Hepatocyte (in vitro differentiated cells): Measurements from ENCODE around the gene PDHX. TPM values are rescaled to one million over a fixed set of nuclear protein-coding genes. Genes with fewer than 3 reads are reported as not detected.

Experiments
- DNase-seq: peaks from one replicate; pipeline ENCODE4 v3.0.0-alpha.2; 2016; ENCODE audit warnings: low spot score
- H2AFZ ChIP-seq: fragments of 200-600 bp; sonication (generic); 2 replicates; pipeline ENCODE4 v1.6.0; 2016; ENCODE audit warnings: antibody characterized with exemption, mild to moderate bottlenecking
- H3K27ac ChIP-seq: fragments of 200-600 bp; sonication (generic); 2 replicates; pipeline ENCODE4 v1.5.1; 2016; ENCODE audit warnings: mild to moderate bottlenecking
- H3K27me3 ChIP-seq: fragments of 200-600 bp; sonication (generic); 2 replicates; pipeline ENCODE4 v1.6.1; 2016
- H3K36me3 ChIP-seq: fragments of 200-600 bp; sonication (generic); replicated peaks from 2 replicates; pipeline ENCODE4 v1.5.1; 2016; ENCODE audit warnings: low read depth; ENCODE audit not compliant: insufficient read depth
- H3K4me1 ChIP-seq: fragments of 200-600 bp; sonication (generic); 2 replicates; pipeline ENCODE4 v1.5.1; 2016; ENCODE audit warnings: mild to moderate bottlenecking, moderate library complexity; ENCODE audit not compliant: insufficient read depth
- H3K4me2 ChIP-seq: fragments of 200-600 bp; sonication (generic); 2 replicates; pipeline ENCODE4 v1.6.0; 2016
- H3K4me3 ChIP-seq: fragments of 200-600 bp; sonication (generic); 2 replicates; pipeline ENCODE4 v1.5.1; 2016; ENCODE audit warnings: mild to moderate bottlenecking
- H3K79me2 ChIP-seq: fragments of 200-600 bp; sonication (generic); 2 replicates; pipeline ENCODE4 v1.6.0; 2017; ENCODE audit warnings: mild to moderate bottlenecking
- H3K9me2 ChIP-seq: fragments of 200-600 bp; sonication (generic); replicated peaks from 2 replicates; pipeline ENCODE4 v1.6.0; 2017; ENCODE audit warnings: mild to moderate bottlenecking; ENCODE audit not compliant: insufficient read depth
- H3K9me3 ChIP-seq: fragments of 200-600 bp; sonication (generic); 2 replicates; pipeline ENCODE4 v1.5.1; 2016; ENCODE audit warnings: low read depth, mild to moderate bottlenecking
- H4K20me1 ChIP-seq: fragments of 200-600 bp; sonication (generic); 2 replicates; pipeline ENCODE4 v1.6.0; 2016; ENCODE audit warnings: mild to moderate bottlenecking; ENCODE audit not compliant: insufficient read depth, poor library complexity, severe bottlenecking
- CTCF ChIP-seq: fragments of 200-600 bp; sonication (generic); IDR thresholded peaks from 2 replicates; pipeline ENCODE4 v1.5.1; 2016; ENCODE audit warnings: antibody characterized with exemption, mild to moderate bottlenecking; ENCODE audit not compliant: poor library complexity
- EZH2 ChIP-seq: fragments of 200-600 bp; sonication (generic); IDR thresholded peaks from 2 replicates; pipeline ENCODE4 v1.6.1; 2016; ENCODE audit warnings: antibody characterized with exemption, mild to moderate bottlenecking, borderline replicate concordance
- EZH2phosphoT487 ChIP-seq: fragments of 200-600 bp; sonication (generic); IDR thresholded peaks from one replicate; pipeline ENCODE4 v1.6.1; 2018; ENCODE audit warnings: antibody characterized with exemption, mild to moderate bottlenecking, low read depth, moderate library complexity; ENCODE audit not compliant: unreplicated experiment, severe bottlenecking
- WGBS: methylation state at CpG from one replicate; pipeline ENCODE4 v1.1.6; 2016; ENCODE audit warnings: low lambda C conversion rate; ENCODE audit errors: missing lambda C conversion rate; 5-methylcytosine and 5-hydroxymethylcytosine counted together
- polyA plus RNA-seq: library from polyadenylated mRNA; unstranded; fragments of >200 nt; fragmentation: Nextera tagmentation; extraction: Ambion mirVana; gene quantifications from 2 replicates; pipeline ENCODE4 v1.2.1, GENCODE V29; 2016
- total RNA-seq: library from RNA; depleted of rRNA; stranded (reverse); fragments of >200 nt; gene quantifications from 2 replicates; pipeline ENCODE4 v1.2.3, GENCODE V29; 2014

Gene PDHX
- total and polyA plus RNA-seq, 2 experiments from 2014 or later, result 44.8 to 46.8 TPM

GRCh38 chr11:35011389-35011788 is 95.0 kb downstream of the PDHX start:
- H3K36me3 ChIP-seq, result no peaks in the 10 kb centered on the region
- no peak for DNase-seq
- no peaks in the 10 kb centered on the region for H3K27me3 ChIP-seq
- no peak overlapping the region for H3K27ac ChIP-seq
- 90% methylated on average over 4 of the region's 4 CpGs for WGBS
- H3K4me2 ChIP-seq, result no peak overlapping the region
- no peak for TF ChIP-seq EZH2
- no peak for TF ChIP-seq EZH2phosphoT487
- no peaks in the 10 kb centered on the region for H3K9me2 ChIP-seq
- no peaks in the 10 kb centered on the region for H4K20me1 ChIP-seq
- no peak overlapping the region for H3K4me3 ChIP-seq
- no peak overlapping the region for H2AFZ ChIP-seq
- peaks cover 9% of the 10 kb centered on the region for H3K4me1 ChIP-seq
- H3K79me2 ChIP-seq, result no peaks in the 10 kb centered on the region
- no peaks in the 10 kb centered on the region for H3K9me3 ChIP-seq

DNA sequence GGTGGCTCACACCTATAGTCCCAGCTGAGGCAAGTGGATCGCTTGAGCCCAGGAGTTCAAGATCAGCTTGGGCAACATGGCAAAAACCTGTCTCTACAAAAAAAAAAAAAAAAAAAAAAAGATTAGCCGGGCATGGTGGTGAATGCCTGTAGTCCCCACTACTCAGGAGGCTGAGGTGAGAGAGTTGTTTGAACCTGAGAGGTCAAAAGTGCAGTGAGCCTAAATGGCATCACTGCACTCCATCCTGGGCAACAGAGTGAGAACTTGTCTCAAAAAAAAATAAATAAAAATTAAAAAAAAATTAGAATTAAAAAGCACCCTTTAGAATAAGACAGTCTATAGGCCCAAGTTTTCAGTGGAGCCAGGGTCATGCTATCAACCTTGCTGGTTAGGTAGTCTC is 95.5 kb downstream of the PDHX start:
- H3K79me2 ChIP-seq, result no peaks in the 10 kb centered on the region
- peaks cover 9% of the 10 kb centered on the region for H3K4me1 ChIP-seq
- H3K4me3 ChIP-seq, result no peak overlapping the region
- H2AFZ ChIP-seq, result no peak overlapping the region
- H3K27ac ChIP-seq, result no peak overlapping the region
- no peak overlapping the region for H3K4me2 ChIP-seq
- H3K9me2 ChIP-seq, result no peaks in the 10 kb centered on the region
- H3K9me3 ChIP-seq, result no peaks in the 10 kb centered on the region
- 100% methylated on average over 2 of the region's 2 CpGs for WGBS
- no peaks in the 10 kb centered on the region for H4K20me1 ChIP-seq
- H3K27me3 ChIP-seq, result no peaks in the 10 kb centered on the region
- DNase-seq, result no peak
- H3K36me3 ChIP-seq, result no peaks in the 10 kb centered on the region
- TF ChIP-seq EZH2phosphoT487, result no peak
- TF ChIP-seq EZH2, result no peak
- TF ChIP-seq CTCF, result no peak

DNA sequence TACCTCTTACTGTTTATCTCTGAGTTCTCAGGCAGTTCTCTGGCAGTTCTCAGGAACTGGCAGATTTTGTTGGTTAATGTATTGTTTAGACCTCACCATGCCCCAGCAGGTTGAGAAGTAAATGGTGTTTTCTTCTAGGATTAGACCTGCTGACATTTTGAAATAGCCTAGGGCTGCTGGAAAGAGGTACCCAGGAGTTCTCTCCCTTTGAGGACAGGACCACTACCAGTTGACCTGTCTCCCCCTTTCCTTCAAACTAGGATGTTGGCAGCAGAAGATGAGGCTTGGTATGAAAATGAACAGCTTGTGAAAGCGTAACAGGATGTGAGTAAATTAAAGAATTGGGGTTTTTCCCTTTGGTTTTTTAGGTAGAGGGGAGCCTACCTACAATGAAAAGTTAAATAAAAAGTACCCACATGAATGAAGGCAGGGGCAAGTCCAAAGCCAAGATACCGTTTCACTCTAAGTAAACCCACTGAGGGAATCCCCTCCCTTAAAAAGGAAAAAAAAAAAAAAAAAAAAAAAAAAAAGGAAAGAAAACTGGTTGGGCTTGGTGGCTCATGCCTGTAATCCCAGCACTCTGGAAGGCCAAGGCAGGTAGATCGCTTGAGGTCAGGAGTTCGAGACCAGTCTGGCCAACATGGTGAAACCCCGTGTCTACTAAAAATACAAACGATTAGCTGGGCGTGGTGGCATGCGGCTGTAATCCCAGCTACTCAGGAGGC is 96.2 kb downstream of the PDHX start:
- H3K4me2 ChIP-seq, result no peak overlapping the region
- no peak overlapping the region for H3K4me3 ChIP-seq
- H3K79me2 ChIP-seq, result no peaks in the 10 kb centered on the region
- H3K9me2 ChIP-seq, result no peaks in the 10 kb centered on the region
- 93% methylated on average over 8 of the region's 8 CpGs for WGBS
- TF ChIP-seq CTCF (no peak), EZH2phosphoT487 (no peak), EZH2 (no peak)
- H3K27me3 ChIP-seq, result no peaks in the 10 kb centered on the region
- DNase-seq, result no peak
- no peak overlapping the region for H3K27ac ChIP-seq
- no peaks in the 10 kb centered on the region for H4K20me1 ChIP-seq
- no peak overlapping the region for H2AFZ ChIP-seq
- H3K4me1 ChIP-seq, result peaks cover 9% of the 10 kb centered on the region
- H3K9me3 ChIP-seq, result no peaks in the 10 kb centered on the region
- H3K36me3 ChIP-seq, result no peaks in the 10 kb centered on the region

DNA sequence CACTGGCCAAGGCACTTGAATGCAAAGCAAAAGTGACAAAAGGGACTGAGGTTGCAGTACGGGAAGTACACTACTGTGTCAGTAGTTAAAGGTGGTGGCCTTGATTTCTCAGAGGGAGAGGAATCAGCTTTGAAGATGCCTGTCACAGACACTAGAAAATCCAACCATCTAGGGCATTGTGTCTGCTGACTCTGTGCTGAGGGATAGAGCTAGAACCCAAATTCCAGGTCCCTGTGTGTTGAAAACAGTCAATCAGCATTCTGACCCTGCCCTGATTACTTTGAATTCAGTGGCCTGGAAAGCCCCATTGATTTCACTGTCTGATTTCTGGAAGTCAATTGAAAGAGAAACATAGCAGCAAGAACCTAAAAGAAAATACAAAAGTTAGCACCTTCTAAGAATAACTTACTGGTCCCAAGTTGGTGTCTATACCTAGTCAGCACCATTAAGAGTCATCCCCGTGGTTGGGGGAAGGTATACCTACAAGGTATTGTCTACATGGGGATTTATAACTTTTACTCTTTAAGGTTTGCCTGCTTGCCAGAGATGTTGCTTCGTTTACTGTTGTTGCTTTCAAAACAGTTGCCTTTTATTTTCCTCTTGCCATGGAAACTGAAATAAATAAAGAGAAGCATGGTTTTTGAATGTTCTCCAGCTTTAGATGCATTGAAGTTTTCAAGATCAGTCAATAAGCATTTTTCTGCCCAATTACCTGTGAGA is 97.3 kb downstream of the PDHX start:
- no peak for DNase-seq
- no peak overlapping the region for H2AFZ ChIP-seq
- TF ChIP-seq EZH2phosphoT487, result no peak
- no peak for TF ChIP-seq CTCF
- no peak for TF ChIP-seq EZH2
- 87% methylated on average over 3 of the region's 3 CpGs for WGBS
- no peaks in the 10 kb centered on the region for H3K27me3 ChIP-seq
- H3K4me1 ChIP-seq, result peaks cover 9% of the 10 kb centered on the region
- no peaks in the 10 kb centered on the region for H4K20me1 ChIP-seq
- H3K9me3 ChIP-seq, result no peaks in the 10 kb centered on the region
- no peak overlapping the region for H3K4me3 ChIP-seq
- H3K79me2 ChIP-seq, result no peaks in the 10 kb centered on the region
- H3K9me2 ChIP-seq, result no peaks in the 10 kb centered on the region
- H3K4me2 ChIP-seq, result no peak overlapping the region
- no peak overlapping the region for H3K27ac ChIP-seq
- no peaks in the 10 kb centered on the region for H3K36me3 ChIP-seq
